Endodermal cell (in vitro differentiated cells): ENCODE measurements around the gene CNOT6. TPM values are rescaled to one million over a fixed set of nuclear protein-coding genes. Genes with fewer than 3 reads are reported as not detected.
"Not testable (repeated sequence)": the region's sequence is repeated elsewhere in the genome, so short reads cannot be mapped to it uniquely, and the experiment has no call there.

Experiments
- DNase-seq: peaks from one replicate; pipeline ENCODE4 v3.0.0-alpha.2; 2017
- H3K27ac ChIP-seq: 2 replicates; pipeline ENCODE4 v1.5.1; 2013; ENCODE audit warnings: mild to moderate bottlenecking, low read depth, low read length, moderate library complexity
- H3K27me3 ChIP-seq: 2 replicates; pipeline ENCODE4 v1.6.1; 2013; ENCODE audit warnings: mild to moderate bottlenecking, low read length, moderate library complexity; ENCODE audit not compliant: insufficient read depth, control insufficient read depth, poor library complexity, severe bottlenecking
- H3K36me3 ChIP-seq: 2 replicates; pipeline ENCODE4 v1.7.0; 2013; ENCODE audit warnings: mild to moderate bottlenecking, low read length, moderate library complexity; ENCODE audit not compliant: control insufficient read depth, insufficient read depth
- H3K4me1 ChIP-seq: one replicate; pipeline ENCODE4 v1.7.0; 2013; ENCODE audit warnings: low read length; ENCODE audit not compliant: control insufficient read depth, insufficient read depth
- H3K4me3 ChIP-seq: 2 replicates; pipeline ENCODE4 v1.5.1; 2013; ENCODE audit warnings: mild to moderate bottlenecking, low read length, moderate library complexity
- H3K9ac ChIP-seq: 2 replicates; pipeline ENCODE4 v1.6.1; 2013; ENCODE audit warnings: mild to moderate bottlenecking, low read length, moderate library complexity; ENCODE audit not compliant: poor library complexity, severe bottlenecking; ENCODE audit errors: extremely low read depth
- H3K9me3 ChIP-seq: 2 replicates; pipeline ENCODE4 v1.6.1; 2013; ENCODE audit warnings: mild to moderate bottlenecking, low read length, moderate library complexity; ENCODE audit not compliant: control insufficient read depth
- H3K27ac Mint-ChIP-seq: 2 replicates; pipeline ENCODE4 v1.8.0; 2020; ENCODE audit warnings: mixed read lengths
- H3K27me3 Mint-ChIP-seq: 2 replicates; pipeline ENCODE4 v1.8.0; 2021; ENCODE audit warnings: mild to moderate bottlenecking, mixed read lengths; ENCODE audit not compliant: insufficient read depth
- H3K36me3 Mint-ChIP-seq: 2 replicates; pipeline ENCODE4 v1.8.0; 2020; ENCODE audit warnings: low read depth, mixed read lengths
- H3K4me1 Mint-ChIP-seq: 2 replicates; pipeline ENCODE4 v1.8.0; 2020; ENCODE audit warnings: mixed read lengths
- H3K4me3 Mint-ChIP-seq: 2 replicates; pipeline ENCODE4 v1.8.0; 2020; ENCODE audit warnings: mild to moderate bottlenecking, moderate library complexity, mixed read lengths
- H3K9me3 Mint-ChIP-seq: 2 replicates; pipeline ENCODE4 v1.8.0; 2020; ENCODE audit warnings: mild to moderate bottlenecking, mixed read lengths
- CTCF ChIP-seq: fragments of 200-600 bp; sonication (generic); conservative IDR thresholded peaks from 2 replicates; pipeline ENCODE4 v1.5.0; 2021; ENCODE audit warnings: antibody characterized with exemption, mild to moderate bottlenecking
- WGBS, 2 experiments: methylation state at CpG; one replicate each; pipeline versions ENCODE4 v1.1.5 to v1.1.7; 2013; ENCODE audit warnings: missing lambda C conversion rate in 2 of 2, mixed read lengths in 1 of 2; ENCODE audit not compliant: insufficient coverage in 1 of 2, insufficient read length in 1 of 2; 5-methylcytosine and 5-hydroxymethylcytosine counted together
- total RNA-seq, 2 donors: library from RNA; stranded (reverse); fragmentation: NEBNext Ultra II Directional in 1 of 2; extraction: Animal tissue kit (Norgen Biotek cat#: 25700) in 1 of 2; gene quantifications; 2 replicates in 1 of 2; 3 replicates in 1 of 2; pipeline ENCODE4 v1.2.1, GENCODE V29; 2021

Gene CNOT6
- total RNA-seq, 2 donors from 2014 or later: 40.4 to 42.9 TPM

GRCh38 chr5:180515294-180515693 lies 21.1 kb downstream of the CNOT6 start:
- Histone ChIP-seq H3K27me3 (no peaks in the 10 kb centered on the region), H3K4me1 (no peaks in the 10 kb centered on the region), H3K9me3 (no peaks in the 10 kb centered on the region), H3K4me3 (no peak overlapping the region), H3K9ac (no peak overlapping the region), H3K27ac (no peak overlapping the region), H3K36me3 (peaks cover 12% of the 10 kb centered on the region)
- H3K27ac Mint-ChIP-seq: no peak overlapping the region
- no peak for DNase-seq
- H3K4me1 Mint-ChIP-seq: peaks cover 22% of the 10 kb centered on the region
- no peak for TF ChIP-seq CTCF
- no peaks in the 10 kb centered on the region for H3K9me3 Mint-ChIP-seq
- WGBS, 2 experiments: 95 to 100% methylated on average over 3 of the region's 3 CpGs
- H3K27me3 Mint-ChIP-seq: no peaks in the 10 kb centered on the region
- H3K36me3 Mint-ChIP-seq: peaks cover 15% of the 10 kb centered on the region
- H3K4me3 Mint-ChIP-seq: no peak overlapping the region

GRCh38 chr5:180515974-180516373 lies 21.8 kb downstream of the CNOT6 start:
- H3K27me3 Mint-ChIP-seq, H3K4me1 ChIP-seq, H3K4me3 ChIP-seq, H3K27me3 ChIP-seq, H3K4me3 Mint-ChIP-seq, H3K9me3 ChIP-seq, H3K36me3 ChIP-seq, H3K27ac ChIP-seq, DNase-seq, H3K9ac ChIP-seq, H3K9me3 Mint-ChIP-seq: not testable (repeated sequence)
- peaks cover 15% of the 10 kb centered on the region for H3K36me3 Mint-ChIP-seq
- peak overlapping the region; percentile 39 for H3K27ac Mint-ChIP-seq
- WGBS, 2 experiments: 95 to 100% methylated on average over 5 to 7 of the region's 7 CpGs
- H3K4me1 Mint-ChIP-seq: peaks cover 24% of the 10 kb centered on the region
- peak; percentile 24 for TF ChIP-seq CTCF

- H3K27ac Mint-ChIP-seq: peak overlapping the region; percentile 81
- Histone ChIP-seq H3K9ac (no peak overlapping the region), H3K36me3 (peaks cover 10% of the 10 kb centered on the region), H3K27ac (no peak overlapping the region), H3K4me1 (no peaks in the 10 kb centered on the region), H3K27me3 (no peaks in the 10 kb centered on the region), H3K9me3 (no peaks in the 10 kb centered on the region), H3K4me3 (no peak overlapping the region)
- H3K27me3 Mint-ChIP-seq: no peaks in the 10 kb centered on the region
- no peaks in the 10 kb centered on the region for H3K9me3 Mint-ChIP-seq
- peaks cover 27% of the 10 kb centered on the region for H3K4me1 Mint-ChIP-seq
- 94 to 98% methylated on average over 5 of the region's 5 CpGs for WGBS, 2 experiments
- H3K4me3 Mint-ChIP-seq: no peak overlapping the region
- no peak for TF ChIP-seq CTCF
- DNase-seq: no peak
- H3K36me3 Mint-ChIP-seq: peaks cover 16% of the 10 kb centered on the region
Observed at GRCh38 chr5:180516440-180516839, 22.3 kb downstream of the CNOT6 start.
